Thymus (tissue), 11 donors: ENCODE data around the gene IRF2BP2. TPM values are rescaled to one million over a fixed set of nuclear protein-coding genes. Genes with fewer than 3 reads are reported as not detected.

ENCODE experiments used
- DNase-seq, 9 donors: peaks; one replicate each; pipeline ENCODE4 v3.0.0-alpha.2; 2013; ENCODE audit warnings: low spot score in 9 of 9, low read depth in 6 of 9, missing footprints in 1 of 9
- H3K27ac ChIP-seq, 2 donors: one replicate each; pipeline ENCODE4 v1.5.1; 2013; ENCODE audit warnings: control low read depth in 1 of 2, low read depth in 1 of 2, low read length in 1 of 2, mild to moderate bottlenecking in 1 of 2, moderate library complexity in 1 of 2
- H3K27me3 ChIP-seq, 2 donors: one replicate each; pipeline ENCODE4 v1.5.1; 2013; ENCODE audit warnings: low read length in 1 of 2; ENCODE audit not compliant: control insufficient read depth in 2 of 2, insufficient read depth in 1 of 2
- H3K36me3 ChIP-seq, 2 donors: one replicate each; pipeline ENCODE4 v1.5.1; 2013; ENCODE audit warnings: low read length in 1 of 2, mild to moderate bottlenecking in 1 of 2, moderate library complexity in 1 of 2; ENCODE audit not compliant: control insufficient read depth in 2 of 2, insufficient read depth in 2 of 2
- H3K4me1 ChIP-seq, 2 donors: one replicate each; pipeline ENCODE4 v1.5.1; 2013; ENCODE audit warnings: low read length in 2 of 2; ENCODE audit not compliant: control insufficient read depth in 2 of 2, insufficient read depth in 2 of 2
- H3K4me3 ChIP-seq, 2 donors: one replicate each; pipeline ENCODE4 v1.5.1; 2013; ENCODE audit warnings: low read length in 2 of 2, control low read depth in 1 of 2, mild to moderate bottlenecking in 1 of 2
- H3K9me3 ChIP-seq, 2 donors: one replicate each; pipeline ENCODE4 v1.5.1; 2013; ENCODE audit warnings: low read length in 1 of 2, mild to moderate bottlenecking in 1 of 2; ENCODE audit not compliant: control insufficient read depth in 2 of 2, insufficient read depth in 1 of 2
- whole genome bisulfite sequencing: extraction: QIAGEN DNeasy Blood & Tissue Kit; methylation state at CpG from one replicate; pipeline ENCODE4 v1.1.7; 2013; 5-methylcytosine and 5-hydroxymethylcytosine counted together
- polyA plus RNA-seq: library from polyadenylated mRNA; stranded (reverse); fragments of 200-250 nt; gene quantifications from one replicate; pipeline ENCODE4 v1.2.3, GENCODE V29; 2013
- total RNA-seq: library from RNA; stranded (reverse); fragments of 120-200 nt; gene quantifications from one replicate; pipeline ENCODE4 v1.2.4, GENCODE V29; 2013
- donor health status: healthy.

Gene IRF2BP2
- total and polyA plus RNA-seq, 2 donors = 50.1 to 60.3 TPM

DNA sequence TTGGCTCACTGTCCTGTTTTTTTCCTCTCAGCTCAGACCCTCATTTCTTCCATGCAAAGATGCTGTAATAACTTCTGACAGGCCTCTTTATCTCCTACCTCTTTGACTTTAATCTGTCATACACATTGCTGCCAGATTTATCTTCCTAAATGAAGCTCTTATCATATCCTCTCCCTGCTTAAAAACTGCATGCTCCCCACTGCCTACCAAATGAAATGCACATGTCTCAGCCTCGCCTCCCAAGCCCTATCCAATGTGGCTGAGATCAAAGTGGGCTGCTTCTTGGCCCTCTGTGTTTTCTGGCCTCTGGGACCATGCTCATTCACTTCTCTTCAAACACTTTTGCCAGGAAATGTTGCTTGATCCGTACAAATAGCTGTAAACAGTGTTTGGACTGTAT lies 38.3 kb downstream of the IRF2BP2 start:
- Histone ChIP-seq H3K27ac (no peak overlapping the region), H3K4me3 (no peak overlapping the region), H3K9me3 (no peaks in the 10 kb centered on the region), H3K27me3 (no peaks in the 10 kb centered on the region), H3K4me1 (no peaks in the 10 kb centered on the region), H3K36me3 (no peaks in the 10 kb centered on the region)
- no peak for DNase-seq
- 93% methylated on average over 2 of the region's 2 CpGs for whole genome bisulfite sequencing

DNA sequence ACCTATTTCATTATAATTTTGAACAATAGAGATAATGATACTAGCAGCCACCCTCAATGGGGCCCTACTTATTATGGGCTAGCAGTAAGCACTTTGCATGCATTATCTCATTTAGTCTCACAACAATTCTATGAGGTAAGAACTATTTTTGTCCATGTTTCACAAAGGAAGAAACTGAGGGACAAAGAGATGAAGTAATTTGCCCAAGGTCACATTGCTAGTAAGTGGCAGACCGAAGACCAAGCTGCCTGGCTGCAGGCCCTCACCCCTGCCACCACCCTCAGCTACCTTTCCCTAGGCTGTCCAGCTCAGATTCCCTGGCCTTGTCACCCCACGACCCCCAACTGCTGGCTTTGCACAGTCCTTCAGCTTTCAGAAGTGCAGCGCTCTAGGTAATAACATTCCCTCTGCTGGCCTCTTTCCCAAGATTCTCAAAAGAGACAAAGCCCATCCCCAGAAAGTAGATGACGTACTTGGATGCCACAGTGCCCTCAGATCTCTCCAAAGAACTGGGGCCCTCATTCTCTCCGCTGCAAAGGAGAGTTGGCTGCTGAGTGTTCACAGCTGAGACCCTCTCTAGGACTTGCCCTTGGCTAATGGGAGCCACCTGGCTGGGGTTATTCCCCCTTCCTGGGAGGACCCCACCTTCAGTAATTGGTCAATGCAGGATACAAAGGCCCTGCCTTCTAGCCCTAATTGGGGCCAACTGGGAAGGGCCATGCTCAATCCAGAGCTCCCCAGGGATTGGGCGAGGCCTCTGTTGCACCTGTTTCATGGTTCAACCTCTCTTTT lies 39.5 kb downstream of the IRF2BP2 start:
- Histone ChIP-seq H3K9me3 (no peaks in the 10 kb centered on the region), H3K4me1 (no peaks in the 10 kb centered on the region), H3K4me3 (no peak overlapping the region), H3K27ac (no peak overlapping the region), H3K27me3 (no peaks in the 10 kb centered on the region), H3K36me3 (no peaks in the 10 kb centered on the region)
- 98% methylated on average over 6 of the region's 6 CpGs for WGBS
- no peak for DNase-seq

DNA sequence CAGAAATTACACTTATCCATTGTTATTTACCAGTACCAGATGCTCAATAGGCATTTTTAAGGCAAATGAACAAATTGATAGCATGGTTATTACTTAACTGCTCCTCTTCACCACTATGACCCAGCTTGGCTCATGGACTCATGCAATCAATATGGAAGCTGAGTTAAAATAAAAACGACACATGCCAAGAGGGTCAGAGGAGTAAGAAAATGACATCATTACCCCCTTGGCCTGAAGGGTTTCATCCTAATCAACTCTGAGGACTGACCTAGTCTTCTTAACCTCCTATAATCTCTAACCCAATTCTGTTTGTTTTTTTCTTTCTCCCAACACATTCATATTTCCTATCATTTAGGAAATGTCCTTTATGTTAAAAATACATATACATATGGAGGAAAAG lies 41.6 kb downstream of the IRF2BP2 start:
- no peaks in the 10 kb centered on the region for H3K4me1 ChIP-seq
- WGBS = 100% methylated on average over 1 of the region's 1 CpG
- no peaks in the 10 kb centered on the region for H3K27me3 ChIP-seq

DNA sequence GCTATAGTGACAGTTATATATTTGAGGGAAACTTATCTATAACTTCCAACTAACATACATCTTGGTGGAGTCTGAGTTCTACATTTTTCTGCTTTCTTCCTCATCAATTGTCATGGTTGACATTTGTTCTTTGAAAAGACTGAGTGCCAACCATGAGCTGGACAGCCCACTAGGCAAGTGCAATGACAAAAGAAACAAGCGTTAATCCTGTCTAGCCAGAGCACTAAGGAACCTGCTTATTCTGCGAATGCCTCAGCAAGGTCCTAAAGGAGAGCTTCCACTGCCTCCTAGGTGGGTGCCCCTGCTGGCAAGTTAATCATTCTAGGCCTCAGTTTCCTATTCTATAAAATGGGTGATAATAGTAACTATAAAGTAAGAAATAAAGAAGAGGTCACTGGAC lies 44.8 kb downstream of the IRF2BP2 start:
- no peak for DNase-seq
- WGBS = over 99% methylated on average over 2 of the region's 2 CpGs
- H3K27me3 ChIP-seq = no peaks in the 10 kb centered on the region
- H3K4me3 ChIP-seq = no peak overlapping the region
- peaks cover 0 to under 1% of the 10 kb centered on the region in 2 donors for H3K9me3 ChIP-seq
- no peaks in the 10 kb centered on the region for H3K4me1 ChIP-seq
- H3K27ac ChIP-seq = no peak overlapping the region
- H3K36me3 ChIP-seq = no peaks in the 10 kb centered on the region

More for the DNA sequence above, 41.6 kb downstream of the IRF2BP2 start:
- no peaks in the 10 kb centered on the region for H3K9me3 ChIP-seq
- no peaks in the 10 kb centered on the region for H3K36me3 ChIP-seq
- no peak overlapping the region for H3K4me3 ChIP-seq
- no peak overlapping the region for H3K27ac ChIP-seq
- no peak for DNase-seq

DNA sequence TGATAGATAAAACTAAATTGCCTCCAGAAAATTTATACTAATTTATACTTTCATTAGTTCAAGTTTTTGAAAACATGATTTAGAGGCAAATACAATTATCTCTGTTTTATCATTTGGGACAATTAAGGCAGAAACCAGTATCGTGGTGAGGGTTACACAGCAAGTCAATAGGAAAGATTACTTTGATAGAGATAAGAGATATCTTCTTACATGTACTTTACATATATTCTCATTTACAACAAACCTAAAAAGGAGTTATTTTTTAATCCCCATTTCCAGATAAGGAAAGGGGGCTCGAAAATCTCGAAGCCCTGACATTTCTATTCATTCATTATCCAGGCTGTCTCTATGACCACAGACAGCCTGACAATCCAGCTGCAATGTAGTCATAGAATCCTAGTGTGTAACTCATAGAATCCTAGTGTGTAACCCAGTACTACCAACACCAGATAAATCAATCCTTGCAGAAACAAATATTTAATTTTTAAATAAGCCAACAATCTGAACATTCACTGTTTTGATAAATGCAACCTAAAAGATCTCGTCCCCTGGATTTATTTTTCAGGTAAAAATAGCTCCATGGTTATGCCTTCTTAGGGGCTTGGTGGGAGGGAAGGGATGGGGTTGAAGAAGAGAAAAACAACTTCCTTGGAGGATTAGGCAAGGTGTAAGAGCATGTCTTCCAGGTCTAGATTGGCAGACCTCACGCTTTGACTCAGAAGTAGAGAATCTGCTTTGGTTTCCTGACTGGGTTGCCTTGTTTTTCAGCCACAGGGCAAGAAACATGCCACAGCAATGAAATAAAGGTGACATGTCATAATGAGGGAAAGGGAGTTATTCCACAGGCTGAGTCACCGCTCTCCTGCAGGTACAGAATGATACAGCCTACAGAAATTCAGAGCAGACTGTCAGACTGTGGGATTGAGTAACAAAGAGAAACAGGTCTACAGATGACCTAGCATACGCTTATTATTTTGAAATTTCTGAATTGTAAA lies 45.6 kb downstream of the IRF2BP2 start:
- H3K27me3 ChIP-seq = no peaks in the 10 kb centered on the region
- H3K9me3 ChIP-seq = peaks cover 0 to 4% of the 10 kb centered on the region in 2 donors
- WGBS = 91% methylated on average over 7 of the region's 7 CpGs
- H3K4me3 ChIP-seq = no peak overlapping the region
- no peaks in the 10 kb centered on the region for H3K36me3 ChIP-seq
- no peak overlapping the region for H3K27ac ChIP-seq
- H3K4me1 ChIP-seq = no peaks in the 10 kb centered on the region
- no peak for DNase-seq

DNA sequence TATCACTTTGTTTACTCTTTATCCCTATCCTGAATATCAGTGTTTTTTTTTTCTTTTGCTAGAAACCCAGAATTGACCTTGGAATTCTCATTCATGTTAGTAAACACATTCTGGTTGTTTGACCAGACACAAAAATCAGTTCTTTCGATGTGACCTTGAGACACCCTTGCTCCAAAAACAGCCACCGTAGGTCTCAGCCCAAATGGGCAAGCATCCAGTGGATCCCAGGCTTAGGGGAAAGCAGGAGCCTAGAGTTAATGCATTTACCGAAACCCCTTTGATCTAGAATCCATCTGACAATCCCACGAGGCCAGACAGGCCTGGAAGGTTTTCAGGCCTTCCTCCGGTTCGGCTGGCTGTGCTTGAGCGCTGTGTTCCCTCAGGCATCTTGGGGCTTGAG lies 47.6 kb downstream of the IRF2BP2 start:
- no peaks in the 10 kb centered on the region for H3K4me1 ChIP-seq
- DNase-seq = no peak
- H3K27me3 ChIP-seq = no peaks in the 10 kb centered on the region
- no peak overlapping the region for H3K4me3 ChIP-seq
- H3K9me3 ChIP-seq = peaks cover 0 to 4% of the 10 kb centered on the region in 2 donors
- H3K36me3 ChIP-seq = no peaks in the 10 kb centered on the region
- no peak overlapping the region for H3K27ac ChIP-seq
- 97% methylated on average over 7 of the region's 7 CpGs for WGBS

DNA sequence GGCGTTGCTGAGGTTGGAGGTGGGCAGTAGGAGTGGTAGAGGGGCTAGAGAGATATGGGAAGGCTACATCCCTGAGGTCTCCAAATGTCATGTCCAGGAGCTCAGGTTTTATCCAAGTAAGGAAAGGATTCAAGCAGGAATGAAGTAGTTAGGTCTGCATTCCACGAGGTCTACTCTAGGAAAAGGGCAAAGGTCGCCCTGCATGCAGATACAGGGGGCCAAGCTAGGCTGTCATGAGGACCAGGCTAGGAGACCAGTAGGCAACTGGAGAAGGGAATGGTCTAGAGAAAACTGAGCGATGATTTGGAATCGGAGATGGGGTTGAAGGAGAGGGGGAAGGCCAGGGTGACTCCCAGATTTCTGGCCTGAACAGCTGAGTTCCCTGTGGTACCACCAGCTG lies 48.7 kb downstream of the IRF2BP2 start:
- DNase-seq = no peak
- no peaks in the 10 kb centered on the region for H3K27me3 ChIP-seq
- no peaks in the 10 kb centered on the region for H3K4me1 ChIP-seq
- H3K36me3 ChIP-seq = no peaks in the 10 kb centered on the region
- no peak overlapping the region for H3K27ac ChIP-seq
- 99% methylated on average over 5 of the region's 5 CpGs for WGBS
- H3K9me3 ChIP-seq = peaks cover 0 to 4% of the 10 kb centered on the region in 2 donors
- H3K4me3 ChIP-seq = no peak overlapping the region

DNA sequence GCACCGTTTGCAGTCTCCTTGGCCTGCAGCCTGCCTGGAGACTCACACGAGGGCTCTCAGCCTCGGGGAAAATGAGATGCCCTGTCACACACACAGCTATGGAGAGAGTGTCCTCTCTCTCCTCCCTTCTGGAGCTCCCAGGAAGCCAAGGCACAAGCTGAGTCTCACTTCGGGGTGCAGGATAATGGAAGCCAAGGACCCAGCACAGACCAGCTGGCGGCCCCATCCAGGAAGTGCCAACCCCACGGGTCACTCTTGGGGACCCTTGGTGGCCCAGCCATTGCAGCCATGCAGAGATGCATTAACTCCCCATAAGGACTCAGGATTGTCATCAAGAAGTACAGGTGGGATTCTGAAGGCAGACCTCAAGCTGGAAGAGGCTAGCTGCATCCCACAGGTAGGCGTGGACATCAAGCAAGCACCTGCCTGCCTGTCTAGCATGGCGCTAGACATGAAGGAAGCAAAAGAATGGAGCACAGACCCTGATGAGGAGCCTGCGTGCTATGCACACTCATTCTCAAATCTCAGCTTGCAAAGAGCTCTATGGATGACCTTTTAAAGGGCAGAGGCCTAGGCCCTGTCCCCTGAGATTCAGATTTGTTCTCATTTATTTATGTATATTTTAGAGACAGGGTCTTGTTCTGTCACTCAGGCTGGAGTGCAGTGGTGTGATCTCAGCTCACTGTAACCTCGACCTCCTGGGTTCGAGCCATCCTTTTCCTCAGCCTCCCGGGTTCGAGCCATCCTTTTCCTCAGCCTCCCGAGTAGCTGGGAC lies 49.9 kb downstream of the IRF2BP2 start:
- no peaks in the 10 kb centered on the region for H3K27me3 ChIP-seq
- DNase-seq = no peak
- H3K27ac ChIP-seq = no peak overlapping the region

More for the DNA sequence above, 49.9 kb downstream of the IRF2BP2 start:
- H3K36me3 ChIP-seq = no peaks in the 10 kb centered on the region
- H3K4me3 ChIP-seq = no peak overlapping the region
- H3K4me1 ChIP-seq = no peaks in the 10 kb centered on the region
- H3K9me3 ChIP-seq = peaks cover 0 to 4% of the 10 kb centered on the region in 2 donors
- WGBS = 98% methylated on average over 14 of the region's 14 CpGs
